Mesothelial cell of epicardium (in vitro differentiated cells): Measurements from ENCODE around the gene TAOK3. TPM values are rescaled to one million over a fixed set of nuclear protein-coding genes. Genes with fewer than 3 reads are reported as not detected.

ENCODE experiments used
- DNase-seq, 2 experiments: peaks; one replicate each; pipeline ENCODE4 v3.0.0; 2021; ENCODE audit warnings: low spot score in 2 of 2; ENCODE audit not compliant: unreplicated experiment in 2 of 2
- H3K27ac Mint-ChIP-seq: 2 replicates; pipeline ENCODE4 v1.8.0; 2021; ENCODE audit warnings: mixed read lengths
- H3K27me3 Mint-ChIP-seq: 2 replicates; pipeline ENCODE4 v1.8.0; 2021; ENCODE audit warnings: low read depth, mixed read lengths
- H3K36me3 Mint-ChIP-seq: 2 replicates; pipeline ENCODE4 v1.8.0; 2021; ENCODE audit warnings: mixed read lengths
- H3K4me1 Mint-ChIP-seq: 2 replicates; pipeline ENCODE4 v1.8.0; 2021; ENCODE audit warnings: mixed read lengths
- H3K4me3 Mint-ChIP-seq: 2 replicates; pipeline ENCODE4 v1.8.0; 2021; ENCODE audit warnings: mild to moderate bottlenecking, moderate library complexity, mixed read lengths
- H3K9me3 Mint-ChIP-seq: 2 replicates; pipeline ENCODE4 v1.8.0; 2021; ENCODE audit warnings: mixed read lengths
- total RNA-seq: library from RNA; stranded (reverse); gene quantifications from 3 replicates; pipeline ENCODE4 v1.2.1, GENCODE V29; 2021
- TF ChIP-seq, protein P1 (sequence below): fragments of 200-600 bp; sonication (generic); IDR thresholded peaks from one replicate; pipeline ENCODE4 v1.5.0; 2021; ENCODE audit warnings: antibody characterized with exemption; ENCODE audit not compliant: unreplicated experiment

Gene TAOK3
- total RNA-seq, 1 donor from 2014 or later, result 27.7 TPM

DNA sequence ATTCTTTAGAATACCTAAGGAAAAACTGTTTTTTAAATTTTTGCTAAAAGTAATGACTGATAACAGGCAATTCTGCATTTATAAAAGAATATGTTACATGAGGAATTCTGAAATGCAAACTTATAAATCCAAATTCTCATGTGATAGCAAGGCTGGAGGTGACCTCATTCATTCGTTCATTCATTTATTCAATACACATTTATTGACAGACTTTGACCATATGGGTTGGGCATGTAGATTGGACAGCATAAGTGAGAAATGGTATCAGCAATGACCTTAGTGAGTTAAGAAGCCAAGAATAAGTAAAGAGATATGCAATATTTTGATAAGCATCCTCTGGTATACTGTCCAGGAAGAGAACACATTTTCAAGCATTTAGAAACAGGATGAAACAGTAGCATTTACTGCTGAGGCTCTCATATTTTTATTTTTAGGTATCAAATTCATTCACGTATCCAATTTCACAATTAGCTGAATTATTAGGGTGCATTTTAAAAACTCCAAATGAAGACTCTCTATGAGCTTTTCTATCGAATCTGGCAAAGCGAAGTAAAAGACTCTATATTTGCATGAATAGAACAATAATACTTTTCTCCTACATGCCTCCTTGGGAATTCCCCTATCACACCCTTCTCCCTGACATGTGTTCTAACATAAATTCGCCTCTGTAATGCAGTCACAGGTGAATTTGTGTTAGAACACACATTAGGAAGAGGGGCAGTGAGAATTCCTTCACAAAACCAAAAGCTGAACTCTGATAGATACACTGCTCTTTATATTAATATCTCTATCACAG lies 186.9 kb downstream of the TAOK3 start:
- Mint-ChIP-seq H3K36me3 (peaks cover 6% of the 10 kb centered on the region), H3K9me3 (no peaks in the 10 kb centered on the region), H3K27me3 (no peaks in the 10 kb centered on the region), H3K27ac (peak overlapping the region; percentile 71), H3K4me1 (peaks cover 52% of the 10 kb centered on the region), H3K4me3 (no peak overlapping the region)
- TF ChIP-seq, protein P1, sequence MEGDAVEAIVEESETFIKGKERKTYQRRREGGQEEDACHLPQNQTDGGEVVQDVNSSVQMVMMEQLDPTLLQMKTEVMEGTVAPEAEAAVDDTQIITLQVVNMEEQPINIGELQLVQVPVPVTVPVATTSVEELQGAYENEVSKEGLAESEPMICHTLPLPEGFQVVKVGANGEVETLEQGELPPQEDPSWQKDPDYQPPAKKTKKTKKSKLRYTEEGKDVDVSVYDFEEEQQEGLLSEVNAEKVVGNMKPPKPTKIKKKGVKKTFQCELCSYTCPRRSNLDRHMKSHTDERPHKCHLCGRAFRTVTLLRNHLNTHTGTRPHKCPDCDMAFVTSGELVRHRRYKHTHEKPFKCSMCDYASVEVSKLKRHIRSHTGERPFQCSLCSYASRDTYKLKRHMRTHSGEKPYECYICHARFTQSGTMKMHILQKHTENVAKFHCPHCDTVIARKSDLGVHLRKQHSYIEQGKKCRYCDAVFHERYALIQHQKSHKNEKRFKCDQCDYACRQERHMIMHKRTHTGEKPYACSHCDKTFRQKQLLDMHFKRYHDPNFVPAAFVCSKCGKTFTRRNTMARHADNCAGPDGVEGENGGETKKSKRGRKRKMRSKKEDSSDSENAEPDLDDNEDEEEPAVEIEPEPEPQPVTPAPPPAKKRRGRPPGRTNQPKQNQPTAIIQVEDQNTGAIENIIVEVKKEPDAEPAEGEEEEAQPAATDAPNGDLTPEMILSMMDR, result no peak
- no peak for DNase-seq

DNA sequence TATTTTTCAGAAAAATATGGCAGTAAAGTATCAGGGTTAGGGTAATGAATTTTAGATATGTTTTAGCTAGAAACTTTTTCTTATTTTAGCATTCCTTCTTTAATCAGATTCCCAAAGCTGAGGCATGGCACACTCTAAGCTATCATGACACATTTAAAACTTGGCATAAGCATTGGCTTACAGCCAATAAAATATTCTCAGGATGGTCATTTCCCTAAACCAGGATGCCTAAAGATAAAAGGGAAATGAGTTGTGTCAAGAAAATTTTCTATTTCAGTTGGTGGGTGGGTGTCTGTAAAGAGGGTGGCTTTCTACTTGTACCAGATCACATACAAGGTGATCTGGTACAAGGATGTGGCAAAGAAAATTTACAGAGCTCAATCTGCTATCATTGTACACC lies 189.0 kb downstream of the TAOK3 start:
- TF ChIP-seq, protein P1, result no peak

DNA sequence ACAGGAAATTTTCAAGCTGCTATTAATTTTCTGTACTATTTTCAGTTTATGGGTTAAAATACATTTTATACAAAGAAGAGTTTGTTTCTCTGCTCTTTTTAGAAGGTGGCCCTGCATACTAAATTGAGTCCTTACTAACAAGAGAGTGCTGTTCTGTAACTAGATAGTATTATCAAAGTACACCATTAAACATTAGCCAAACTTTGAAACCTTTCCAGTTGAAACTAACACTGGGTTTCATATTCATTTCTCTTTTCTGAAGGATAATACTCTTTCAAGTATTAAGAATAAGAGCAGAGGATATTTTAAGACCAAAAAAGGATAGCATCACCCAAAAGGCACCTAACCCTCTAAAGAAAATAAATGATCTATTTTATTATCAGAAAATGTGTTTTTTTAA lies 189.6 kb downstream of the TAOK3 start:
- H3K4me3 Mint-ChIP-seq, result no peak overlapping the region
- no peaks in the 10 kb centered on the region for H3K9me3 Mint-ChIP-seq
- no peaks in the 10 kb centered on the region for H3K27me3 Mint-ChIP-seq
- TF ChIP-seq, protein P1, result no peak
- peaks cover 28% of the 10 kb centered on the region for H3K4me1 Mint-ChIP-seq
- H3K36me3 Mint-ChIP-seq, result peaks cover 16% of the 10 kb centered on the region
- DNase-seq, result no peak
- H3K27ac Mint-ChIP-seq, result peak overlapping the region; percentile 43

More for the DNA sequence above, 189.0 kb downstream of the TAOK3 start:
- H3K4me3 Mint-ChIP-seq, result no peak overlapping the region
- no peaks in the 10 kb centered on the region for H3K27me3 Mint-ChIP-seq
- peaks cover 34% of the 10 kb centered on the region for H3K4me1 Mint-ChIP-seq
- no peak overlapping the region for H3K27ac Mint-ChIP-seq
- H3K36me3 Mint-ChIP-seq, result peaks cover 14% of the 10 kb centered on the region
- DNase-seq, result no peak
- no peaks in the 10 kb centered on the region for H3K9me3 Mint-ChIP-seq

DNA sequence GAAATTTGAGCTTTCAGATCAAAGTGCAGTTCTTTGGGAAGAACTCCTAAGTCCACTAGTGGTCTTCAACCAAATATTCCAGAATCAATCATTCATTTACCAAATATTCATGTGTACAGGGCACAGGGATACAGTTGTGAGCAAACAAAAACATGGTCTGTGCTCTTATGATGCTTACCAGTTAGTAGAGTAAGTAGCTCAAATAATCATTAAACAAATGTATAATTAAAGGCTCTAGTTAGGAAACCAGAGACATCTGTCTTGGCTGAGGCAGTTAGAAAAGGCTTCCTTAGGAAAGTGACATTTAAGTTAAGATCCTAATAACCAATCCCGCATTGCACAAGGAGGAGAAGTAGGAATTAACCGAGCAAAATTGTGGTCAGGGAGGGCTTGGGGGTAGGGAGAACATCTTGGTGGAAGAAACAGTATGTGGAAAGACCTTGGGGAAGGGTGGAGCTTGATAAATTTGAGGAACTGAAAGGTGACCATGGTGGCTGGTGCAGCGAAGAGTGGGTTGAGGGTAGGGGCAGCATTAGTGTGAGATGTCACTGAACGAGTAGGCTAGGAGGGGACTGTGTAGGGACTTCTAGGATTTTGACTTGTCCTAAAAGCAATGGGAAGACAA lies 196.8 kb downstream of the TAOK3 start:
- peaks cover 38% of the 10 kb centered on the region for H3K36me3 Mint-ChIP-seq
- no peaks in the 10 kb centered on the region for H3K27me3 Mint-ChIP-seq
- H3K9me3 Mint-ChIP-seq, result no peaks in the 10 kb centered on the region
- DNase-seq, result no peak
- TF ChIP-seq, protein P1, result no peak
- H3K4me3 Mint-ChIP-seq, result no peak overlapping the region
- no peak overlapping the region for H3K27ac Mint-ChIP-seq
- H3K4me1 Mint-ChIP-seq, result no peaks in the 10 kb centered on the region

DNA sequence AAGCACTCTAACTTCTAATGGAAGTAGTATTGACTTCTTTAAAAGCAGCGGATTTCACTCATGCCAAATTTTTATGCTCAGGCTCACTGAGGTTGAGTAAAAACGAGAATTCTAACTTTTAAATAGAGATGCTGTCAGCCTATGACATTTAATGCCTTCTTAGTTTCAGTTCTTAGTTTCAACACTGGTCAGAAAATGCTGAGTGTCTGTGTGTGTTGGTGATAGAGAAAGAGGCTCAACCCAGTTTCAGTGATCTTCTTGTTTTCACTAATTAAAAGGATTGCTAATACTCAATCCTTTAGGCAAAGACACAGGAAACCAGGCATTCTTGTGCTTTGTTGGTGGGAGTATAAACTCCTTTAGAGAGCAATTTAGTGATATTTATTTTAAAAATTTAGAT lies 205.8 kb downstream of the TAOK3 start:
- H3K27ac Mint-ChIP-seq, result no peak overlapping the region
- peaks cover 22% of the 10 kb centered on the region for H3K36me3 Mint-ChIP-seq
- no peaks in the 10 kb centered on the region for H3K9me3 Mint-ChIP-seq
- H3K27me3 Mint-ChIP-seq, result no peaks in the 10 kb centered on the region
- no peak overlapping the region for H3K4me3 Mint-ChIP-seq
- TF ChIP-seq, protein P1, result no peak
- no peaks in the 10 kb centered on the region for H3K4me1 Mint-ChIP-seq
- no peak for DNase-seq
